Endothelial cell of umbilical vein (primary cell): ENCODE data around the gene MAP1LC3C. TPM values are rescaled to one million over a fixed set of nuclear protein-coding genes. Genes with fewer than 3 reads are reported as not detected.
"Not testable (repeated sequence)": the region's sequence is repeated elsewhere in the genome, so short reads cannot be mapped to it uniquely, and the experiment has no call there.

Source experiments
- BruUV-seq: library from RNA; stranded (reverse); fragments of 400-500 nt; replicated peaks from 2 replicates; lab custom pipeline; 2021; lab: Mats Ljungman, UMichigan
- CTCF ChIA-PET: fragments of 300-600, 350-600 bp; sonication (Branson Sonifier 250); formaldehyde crosslinking; loops from one replicate; lab custom pipeline; 2021; ENCODE audit warnings: antibody characterized with exemption, inconsistent platforms; lab: Charles Lee
- POLR2A ChIA-PET: fragments of 300-600, 350-600 bp; sonication (Branson Sonifier 250); formaldehyde crosslinking; loops from one replicate; lab custom pipeline; 2021; ENCODE audit warnings: antibody characterized with exemption, inconsistent platforms; lab: Charles Lee
- DNase-seq: peaks from one replicate; pipeline ENCODE4 v3.0.0-alpha.2; 2011; ENCODE audit warnings: low read depth, low spot score
- FAIRE-seq: peaks from 2 replicates; lab custom pipeline; 2011; peaks lifted over from hg19 to GRCh38; lab: Jason Lieb, UNC
- H2AFZ ChIP-seq: 2 replicates; pipeline ENCODE4 v1.6.0; 2012; ENCODE audit warnings: low read depth, low read length, control low read depth, inconsistent platforms
- H3K27ac ChIP-seq: 2 replicates; pipeline ENCODE4 v1.5.1; 2011; ENCODE audit warnings: low read depth, mild to moderate bottlenecking, control low read depth, low read length, moderate library complexity; ENCODE audit not compliant: insufficient read depth
- H3K27me3 ChIP-seq, 2 experiments: 2 replicates each; pipeline versions ENCODE4 v1.6.0 to v1.6.1; 2011; ENCODE audit warnings: low read length in 2 of 2, mixed read lengths in 1 of 2; ENCODE audit not compliant: control insufficient read depth in 2 of 2, insufficient read depth in 2 of 2
- H3K36me3 ChIP-seq, 2 experiments: 2 replicates in 1 of 2; 3 replicates in 1 of 2; pipeline ENCODE4 v1.5.1; 2011; ENCODE audit warnings: low read length in 2 of 2, mild to moderate bottlenecking in 1 of 2, moderate library complexity in 1 of 2; ENCODE audit not compliant: control insufficient read depth in 2 of 2, insufficient read depth in 2 of 2; ENCODE audit errors: extremely low read depth in 1 of 2
- H3K4me1 ChIP-seq: 3 replicates; pipeline ENCODE4 v1.5.1; 2011; ENCODE audit warnings: mild to moderate bottlenecking, low read length; ENCODE audit not compliant: control insufficient read depth, insufficient read depth; ENCODE audit errors: extremely low read depth
- H3K4me2 ChIP-seq: 2 replicates; pipeline ENCODE4 v1.6.1; 2011; ENCODE audit warnings: low read length, control low read depth, mixed read lengths; ENCODE audit not compliant: insufficient read depth
- H3K4me3 ChIP-seq, 3 experiments: fragments of 200-600 bp in 1 of 3; sonication (generic), shearing (Covaris generic) in 1 of 3; replicated peaks in 1 of 3; 2 replicates each; pipeline ENCODE4 v1.5.1; 2011 to 2016; ENCODE audit warnings: control low read depth in 3 of 3, low read length in 3 of 3, mild to moderate bottlenecking in 2 of 3, inconsistent platforms in 1 of 3, low read depth in 1 of 3, moderate library complexity in 1 of 3; ENCODE audit not compliant: insufficient read depth in 1 of 3
- H3K79me2 ChIP-seq: 2 replicates; pipeline ENCODE4 v1.6.0; 2012; ENCODE audit warnings: low read length, inconsistent platforms; ENCODE audit not compliant: control insufficient read depth, insufficient read depth
- H3K9ac ChIP-seq: replicated peaks from 2 replicates; pipeline ENCODE3; 2011; ENCODE audit warnings: low read length, control low read depth; ENCODE audit not compliant: insufficient read depth; ENCODE audit errors: extremely low read depth
- H3K9me1 ChIP-seq: replicated peaks from 3 replicates; pipeline ENCODE4 v1.6.0; 2011; ENCODE audit warnings: mild to moderate bottlenecking, low read length; ENCODE audit not compliant: control insufficient read depth, insufficient read depth; ENCODE audit errors: extremely low read depth
- H3K9me3 ChIP-seq: replicated peaks from 2 replicates; pipeline ENCODE4 v1.5.1; 2012; ENCODE audit warnings: low read length, inconsistent platforms; ENCODE audit not compliant: control insufficient read depth, insufficient read depth
- H4K20me1 ChIP-seq: replicated peaks from 2 replicates; pipeline ENCODE3; 2011; ENCODE audit warnings: mild to moderate bottlenecking, low read length; ENCODE audit not compliant: control insufficient read depth, insufficient read depth; ENCODE audit errors: extremely low read depth
- POLR2AphosphoS5 ChIP-seq: IDR thresholded peaks from 2 replicates; pipeline ENCODE4 v1.6.1; 2012; ENCODE audit warnings: low read depth, mild to moderate bottlenecking, control low read depth, low read length, moderate library complexity; ENCODE audit not compliant: insufficient read depth
- dilution Hi-C: fragments of 300-500 bp; cut with MboI; formaldehyde crosslinking; loops from one replicate; pipeline ENCODE4 v1.15.0; 2019; ENCODE audit warnings: low sequenced_read_pairs; ENCODE audit not compliant: extremely low pct_ligation_motif_present
- intact Hi-C: fragments of 100-400 bp; cut with micrococcal nuclease; formaldehyde crosslinking; loops from one replicate; pipeline ENCODE4 v1.10.0; 2022
- polyA plus RNA-seq, 4 experiments: library from polyadenylated mRNA; depleted of rRNA in 3 of 4; stranded (reverse) in 3 of 4; unstranded in 1 of 4; fragments of >200 nt; gene quantifications; 2 replicates each; pipeline versions ENCODE4 v1.2.1 to v1.2.3, GENCODE V29; 2011 to 2012; ENCODE audit warnings: missing spikeins in 1 of 4
- total RNA-seq: library from RNA; stranded (reverse); gene quantifications from 2 replicates; pipeline ENCODE4 v1.2.3, GENCODE V29; 2021

The MAP1LC3C gene
- total and polyA plus RNA-seq, 2 donors (not counting 3 experiments of a cell fraction or from before 2014, with no cell fraction given) = not detected

GRCh38 chr1:241990040-241990439 is 8.9 kb downstream of the MAP1LC3C start:
- FAIRE-seq (no peak), DNase-seq (no peak)
- no peaks in the 10 kb centered on the region for H3K9me1 ChIP-seq
- H3K27ac ChIP-seq = no peak overlapping the region
- H3K79me2 ChIP-seq = no peaks in the 10 kb centered on the region
- no peak overlapping the region for H3K4me2 ChIP-seq
- no peak overlapping the region for H3K4me3 ChIP-seq
- TF ChIP-seq POLR2AphosphoS5 = no peak
- intact Hi-C loops (no loop called here), dilution Hi-C loops (no loop called here)
- ChIA-PET CTCF (interaction anchor here (0.7 to 1.1 kb wide), 2 partner anchors 94 to 330 kb away, joined by 3 read pairs; no protein-coding TSS in a partner anchor), POLR2A (no interaction called here)
- BruUV-seq = no TSS peak
- H3K9ac ChIP-seq = no peak overlapping the region
- H3K4me1 ChIP-seq = no peaks in the 10 kb centered on the region
- H2AFZ ChIP-seq = no peak overlapping the region
- no peaks in the 10 kb centered on the region for H3K27me3 ChIP-seq
- H3K36me3 ChIP-seq = no peaks in the 10 kb centered on the region
- no peaks in the 10 kb centered on the region for H4K20me1 ChIP-seq
- H3K9me3 ChIP-seq = no peaks in the 10 kb centered on the region

GRCh38 chr1:241988389-241988930 is 10.4 kb downstream of the MAP1LC3C start:
- H3K79me2 ChIP-seq, dilution Hi-C loops, H3K4me2 ChIP-seq, H3K27me3 ChIP-seq, H3K9me1 ChIP-seq, H3K36me3 ChIP-seq, BruUV-seq, H4K20me1 ChIP-seq, DNase-seq, H3K9me3 ChIP-seq, H3K27ac ChIP-seq, POLR2A ChIA-PET, FAIRE-seq, H3K9ac ChIP-seq, H3K4me3 ChIP-seq, intact Hi-C loops, H3K4me1 ChIP-seq, H2AFZ ChIP-seq: not testable (repeated sequence)
- CTCF ChIA-PET = interaction anchor here (3.0 kb wide), 1 partner anchor 378 kb away, joined by 24 read pairs; no protein-coding TSS in a partner anchor
